Measurements from ENCODE around the gene DCAF15.

GRCh38 chr19:13997631-13997962 lies 45.3 kb downstream of the DCAF15 start:
- TF ChIP-seq CTCF (IDR thresholded peaks at IDR 0.05) (no peak), POLR2A (IDR thresholded peaks at IDR 0.05) (no peak), POLR2AphosphoS5 (IDR thresholded peaks at IDR 0.05; ENCODE audit: insufficient read depth in 1 of 2, low read depth in 1 of 2) (no peak)
